CD4-positive, CD25-positive, alpha-beta regulatory T cell (primary cell): ENCODE data around the gene UBASH3A. TPM values are rescaled to one million over a fixed set of nuclear protein-coding genes. Genes with fewer than 3 reads are reported as not detected.

Experiments used
- ATAC-seq, 2 donors: fragments of 150-1000 bp; cut with Tn5 transposase; one replicate each; pipeline ENCODE4 v1.10.0; 2021; ENCODE audit warnings: low read depth in 2 of 2, moderate number of reproducible peaks in 2 of 2, moderate library complexity in 1 of 2
- DNase-seq, 3 donors: peaks; one replicate each; pipeline versions ENCODE4 v3.0.0 to v3.0.0-alpha.2; 2012 to 2022; ENCODE audit warnings: mixed read lengths in 1 of 3
- H3K27ac ChIP-seq: one replicate; pipeline ENCODE4 v1.7.0; 2013; ENCODE audit warnings: mild to moderate bottlenecking, low read length; ENCODE audit not compliant: insufficient read depth, poor library complexity, severe bottlenecking
- H3K27me3 ChIP-seq: one replicate; pipeline ENCODE4 v1.7.0; 2013; ENCODE audit warnings: low read length; ENCODE audit not compliant: control insufficient read depth, insufficient read depth
- H3K36me3 ChIP-seq: one replicate; pipeline ENCODE4 v1.7.0; 2013; ENCODE audit warnings: mild to moderate bottlenecking, low read length, moderate library complexity; ENCODE audit not compliant: control insufficient read depth, insufficient read depth
- H3K4me1 ChIP-seq: 2 replicates; pipeline ENCODE4 v1.7.0; 2013; ENCODE audit warnings: mild to moderate bottlenecking, low read length; ENCODE audit not compliant: insufficient read depth, control insufficient read depth, poor library complexity, severe bottlenecking
- H3K4me3 ChIP-seq: one replicate; pipeline ENCODE4 v1.7.0; 2013; ENCODE audit warnings: low read depth, mild to moderate bottlenecking, low read length, moderate library complexity
- H3K9me3 ChIP-seq, 2 experiments: 1 replicate in 1 of 2; 2 replicates in 1 of 2; pipeline ENCODE4 v1.7.0; 2013; ENCODE audit warnings: low read length in 2 of 2, mild to moderate bottlenecking in 1 of 2, moderate library complexity in 1 of 2; ENCODE audit not compliant: control insufficient read depth in 2 of 2
- H3K27ac Mint-ChIP-seq, 3 donors: one replicate each; pipeline ENCODE4 v1.8.0; 2020 to 2022; ENCODE audit warnings: mild to moderate bottlenecking in 3 of 3, mixed read lengths in 3 of 3, moderate library complexity in 2 of 3
- H3K27me3 Mint-ChIP-seq: one replicate; pipeline ENCODE4 v1.8.0; 2022; ENCODE audit warnings: mild to moderate bottlenecking, mixed read lengths
- H3K36me3 Mint-ChIP-seq: one replicate; pipeline ENCODE4 v1.8.0; 2020; ENCODE audit warnings: mixed read lengths
- H3K4me1 Mint-ChIP-seq, 4 donors: one replicate each; pipeline ENCODE4 v1.8.0; 2020 to 2022; ENCODE audit warnings: mixed read lengths in 4 of 4, mild to moderate bottlenecking in 1 of 4
- H3K4me3 Mint-ChIP-seq, 4 donors: one replicate each; pipeline ENCODE4 v1.8.0; 2020 to 2022; ENCODE audit warnings: mild to moderate bottlenecking in 4 of 4, mixed read lengths in 4 of 4, moderate library complexity in 3 of 4
- H3K9me3 Mint-ChIP-seq, 7 donors: one replicate each; pipeline ENCODE4 v1.8.0; 2020 to 2022; ENCODE audit warnings: mixed read lengths in 7 of 7, mild to moderate bottlenecking in 3 of 7, moderate library complexity in 2 of 7
- polyA plus RNA-seq, 4 donors: library from polyadenylated mRNA; unstranded; fragments of 300-500 nt; fragmentation: Illumina TruSeq; gene quantifications; one replicate each; pipeline ENCODE4 v1.2.3, GENCODE V29; 2021
- total RNA-seq: library from RNA; stranded (reverse); gene quantifications from one replicate; pipeline ENCODE4 v1.2.3, GENCODE V29; 2022

The UBASH3A gene, protein sequence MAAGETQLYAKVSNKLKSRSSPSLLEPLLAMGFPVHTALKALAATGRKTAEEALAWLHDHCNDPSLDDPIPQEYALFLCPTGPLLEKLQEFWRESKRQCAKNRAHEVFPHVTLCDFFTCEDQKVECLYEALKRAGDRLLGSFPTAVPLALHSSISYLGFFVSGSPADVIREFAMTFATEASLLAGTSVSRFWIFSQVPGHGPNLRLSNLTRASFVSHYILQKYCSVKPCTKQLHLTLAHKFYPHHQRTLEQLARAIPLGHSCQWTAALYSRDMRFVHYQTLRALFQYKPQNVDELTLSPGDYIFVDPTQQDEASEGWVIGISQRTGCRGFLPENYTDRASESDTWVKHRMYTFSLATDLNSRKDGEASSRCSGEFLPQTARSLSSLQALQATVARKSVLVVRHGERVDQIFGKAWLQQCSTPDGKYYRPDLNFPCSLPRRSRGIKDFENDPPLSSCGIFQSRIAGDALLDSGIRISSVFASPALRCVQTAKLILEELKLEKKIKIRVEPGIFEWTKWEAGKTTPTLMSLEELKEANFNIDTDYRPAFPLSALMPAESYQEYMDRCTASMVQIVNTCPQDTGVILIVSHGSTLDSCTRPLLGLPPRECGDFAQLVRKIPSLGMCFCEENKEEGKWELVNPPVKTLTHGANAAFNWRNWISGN
- total RNA-seq: 56.0 TPM
- 10 to 100 TPM; 36.2 to 52.6 (median 44.4) TPM for polyA plus RNA-seq

GRCh38 chr21:42403611-42404231 lies at the start of gene UBASH3A:
UBASH3A (plus strand) TSS chr21:42403902; CDS start chr21:42403946, 44 bp downstream.
- Histone ChIP-seq H3K9me3 (no peaks in the 10 kb centered on the region), H3K27me3 (no peaks in the 10 kb centered on the region), H3K27ac (peak within 1 kb of the TSS; percentile 91), H3K4me3 (peak within 1 kb of the TSS; percentile 93), H3K4me1 (peaks cover 96% of the 10 kb centered on the region), H3K36me3 (peaks cover 6% of the 10 kb centered on the region)
- H3K27me3 Mint-ChIP-seq: peaks cover 9% of the 10 kb centered on the region
- DNase-seq: peak; percentile 36 to 88 (median 77)
- peaks cover 43 to 81% (median 63%) of the 10 kb centered on the region in 4 donors for H3K4me1 Mint-ChIP-seq
- H3K4me3 Mint-ChIP-seq: peak within 1 kb of the TSS; percentile 91 to 99 (median 96)
- H3K27ac Mint-ChIP-seq: peak within 1 kb of the TSS; percentile 92 to 99 (median 96)
- H3K36me3 Mint-ChIP-seq: peaks cover 26% of the 10 kb centered on the region
- peak; percentile 65 to 72 for ATAC-seq
- H3K9me3 Mint-ChIP-seq: peaks cover 0 to 7% (median 2%) of the 10 kb centered on the region in 7 donors

DNA sequence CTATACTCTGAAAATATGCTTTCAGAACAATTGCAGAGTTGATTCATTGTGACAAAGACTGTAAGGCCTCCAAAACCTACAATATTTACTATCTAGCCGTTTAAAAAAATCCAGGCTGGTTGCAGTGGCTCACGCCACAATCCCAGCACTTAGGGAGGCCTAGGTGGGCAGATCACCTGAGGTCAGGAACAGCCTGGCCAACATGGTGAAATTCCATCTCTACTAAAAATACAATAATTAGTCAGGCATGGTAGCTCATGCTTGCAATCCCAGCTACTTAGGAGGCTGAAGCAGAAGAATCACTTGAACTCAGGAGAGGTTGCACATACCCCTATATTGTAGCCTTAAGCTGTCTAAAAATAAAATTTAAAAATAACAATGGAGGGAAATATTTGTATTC lies 47.7 kb upstream of the UBASH3A start:
- no peaks in the 10 kb centered on the region for H3K4me1 Mint-ChIP-seq
- no peak overlapping the region for H3K27ac ChIP-seq
- H3K9me3 ChIP-seq: peaks cover 9 to 22% of the 10 kb centered on the region in 2 experiments
- no peak overlapping the region for H3K4me3 ChIP-seq
- H3K27me3 ChIP-seq: peaks cover 4% of the 10 kb centered on the region
- DNase-seq (no peak), ATAC-seq (no peak)
- no peaks in the 10 kb centered on the region for H3K4me1 ChIP-seq
- no peak overlapping the region for H3K27ac Mint-ChIP-seq
- H3K9me3 Mint-ChIP-seq: peaks cover 0 to 18% (median 2%) of the 10 kb centered on the region in 7 donors
- no peaks in the 10 kb centered on the region for H3K36me3 ChIP-seq
- H3K4me3 Mint-ChIP-seq: no peak overlapping the region
- peaks cover 8% of the 10 kb centered on the region for H3K27me3 Mint-ChIP-seq
- H3K36me3 Mint-ChIP-seq: peaks cover 5% of the 10 kb centered on the region

- Mint-ChIP-seq H3K27me3 (peaks cover 8% of the 10 kb centered on the region), H3K4me3 (no peak overlapping the region), H3K27ac (no peak overlapping the region), H3K36me3 (peaks cover 5% of the 10 kb centered on the region), H3K9me3 (peaks cover 0 to 18% (median 2%) of the 10 kb centered on the region in 7 donors), H3K4me1 (no peaks in the 10 kb centered on the region)
- no peak for ATAC-seq
- DNase-seq: no peak
- H3K36me3 ChIP-seq: no peaks in the 10 kb centered on the region
- H3K4me1 ChIP-seq: no peaks in the 10 kb centered on the region
- H3K27me3 ChIP-seq: peaks cover 4% of the 10 kb centered on the region
- H3K27ac ChIP-seq: no peak overlapping the region
- no peak overlapping the region for H3K4me3 ChIP-seq
- peaks cover 9 to 22% of the 10 kb centered on the region in 2 experiments for H3K9me3 ChIP-seq
These were observed 47.1 kb upstream of the UBASH3A start for GRCh38 chr21:42356650-42357049.

- Histone ChIP-seq H3K9me3 (peaks cover 9 to 22% of the 10 kb centered on the region in 2 experiments), H3K27me3 (peaks cover 4% of the 10 kb centered on the region), H3K36me3 (no peaks in the 10 kb centered on the region), H3K4me1 (no peaks in the 10 kb centered on the region), H3K4me3 (no peak overlapping the region), H3K27ac (no peak overlapping the region)
- H3K27ac Mint-ChIP-seq: no peak overlapping the region
- DNase-seq (no peak), ATAC-seq (no peak)
- peaks cover 15% of the 10 kb centered on the region for H3K27me3 Mint-ChIP-seq
- H3K9me3 Mint-ChIP-seq: peaks cover 0 to 18% (median 2%) of the 10 kb centered on the region in 7 donors
- H3K4me1 Mint-ChIP-seq: no peaks in the 10 kb centered on the region
- H3K4me3 Mint-ChIP-seq: no peak overlapping the region
- H3K36me3 Mint-ChIP-seq: peaks cover 5% of the 10 kb centered on the region
These were observed 46.4 kb upstream of the UBASH3A start for GRCh38 chr21:42357307-42357706.

- Mint-ChIP-seq H3K4me3 (no peak overlapping the region), H3K36me3 (peaks cover 5% of the 10 kb centered on the region), H3K4me1 (no peaks in the 10 kb centered on the region), H3K27me3 (peaks cover 15% of the 10 kb centered on the region), H3K27ac (no peak overlapping the region), H3K9me3 (peaks cover 0 to 18% (median 2%) of the 10 kb centered on the region in 7 donors)
- no peak for DNase-seq
- ATAC-seq: no peak
- peaks cover 9 to 22% of the 10 kb centered on the region in 2 experiments for H3K9me3 ChIP-seq
- H3K36me3 ChIP-seq: no peaks in the 10 kb centered on the region
- no peak overlapping the region for H3K27ac ChIP-seq
- H3K27me3 ChIP-seq: peaks cover 4% of the 10 kb centered on the region
- H3K4me3 ChIP-seq: no peak overlapping the region
- no peaks in the 10 kb centered on the region for H3K4me1 ChIP-seq
These were observed 45.4 kb upstream of the UBASH3A start for GRCh38 chr21:42358261-42358660.

DNA sequence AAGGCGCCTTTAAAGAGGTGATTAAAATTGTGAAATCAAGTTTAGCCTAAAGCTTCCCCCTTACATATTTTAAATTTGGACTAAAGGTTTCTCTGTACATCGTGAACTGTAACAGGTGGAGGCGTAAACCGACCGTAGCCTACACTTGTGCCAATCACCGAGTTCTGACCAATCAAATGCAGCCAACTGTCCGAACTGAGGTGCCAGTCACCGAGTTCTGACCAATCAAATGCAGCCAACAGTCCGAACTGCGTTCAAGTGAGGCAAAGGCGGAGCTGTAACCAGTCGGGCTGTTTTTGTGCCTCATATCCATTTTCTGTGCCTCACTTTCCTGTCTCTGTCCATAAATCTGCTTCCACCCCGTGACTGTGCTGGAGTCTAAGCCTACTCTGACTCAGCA lies 44.8 kb upstream of the UBASH3A start:
- Histone ChIP-seq H3K36me3 (no peaks in the 10 kb centered on the region), H3K4me1 (no peaks in the 10 kb centered on the region), H3K4me3 (no peak overlapping the region), H3K27me3 (peaks cover 4% of the 10 kb centered on the region), H3K27ac (no peak overlapping the region), H3K9me3 (peaks cover 9 to 22% of the 10 kb centered on the region in 2 experiments)
- Mint-ChIP-seq H3K27ac (no peak overlapping the region), H3K27me3 (peaks cover 11% of the 10 kb centered on the region), H3K36me3 (peaks cover 5% of the 10 kb centered on the region), H3K4me1 (no peaks in the 10 kb centered on the region), H3K9me3 (peaks cover 0 to 18% (median 2%) of the 10 kb centered on the region in 7 donors), H3K4me3 (no peak overlapping the region)
- DNase-seq: no peak
- no peak for ATAC-seq

GRCh38 chr21:42360317-42360716 lies 43.4 kb upstream of the UBASH3A start:
- Mint-ChIP-seq H3K4me3 (no peak overlapping the region), H3K27me3 (peaks cover 7% of the 10 kb centered on the region), H3K36me3 (no peaks in the 10 kb centered on the region), H3K9me3 (peaks cover 0 to 8% (median 0%) of the 10 kb centered on the region in 7 donors), H3K4me1 (no peaks in the 10 kb centered on the region), H3K27ac (no peak overlapping the region)
- H3K4me3 ChIP-seq: no peak overlapping the region
- no peaks in the 10 kb centered on the region for H3K4me1 ChIP-seq
- no peaks in the 10 kb centered on the region for H3K36me3 ChIP-seq
- no peak overlapping the region for H3K27ac ChIP-seq
- ATAC-seq (no peak), DNase-seq (peak in 1 of 3 donors; percentile 26)
- H3K9me3 ChIP-seq: peaks cover 4 to 11% of the 10 kb centered on the region in 2 experiments
- H3K27me3 ChIP-seq: peaks cover 4% of the 10 kb centered on the region
